Vagina (tissue), 2 donors: ENCODE data around the gene TBX10.

ENCODE experiments used
- POLR2A ChIP-seq, 2 donors: fragments of 450-650 bp; IDR thresholded peaks; one replicate each; pipeline ENCODE4 v1.6.1; 2017; ENCODE audit warnings: antibody characterized with exemption in 2 of 2, mild to moderate bottlenecking in 2 of 2, moderate library complexity in 2 of 2
- POLR2AphosphoS5 ChIP-seq, 2 donors: sonication (generic); formaldehyde crosslinking; IDR thresholded peaks; one replicate each; pipeline ENCODE4 v1.9.0; 2017; ENCODE audit warnings: antibody characterized with exemption in 2 of 2, mild to moderate bottlenecking in 2 of 2, low read depth in 1 of 2; ENCODE audit not compliant: insufficient read depth in 1 of 2
- TF ChIP-seq, protein P1 (sequence below), 3 experiments: fragments of 450-650 bp in 2 of 3; fragments of 200-600 bp in 1 of 3; sonication (generic) in 1 of 3; IDR thresholded peaks; one replicate each; pipeline ENCODE4 v1.5.1; 2017 to 2019; ENCODE audit warnings: antibody characterized with exemption in 3 of 3, mild to moderate bottlenecking in 2 of 3, moderate library complexity in 2 of 3

DNA sequence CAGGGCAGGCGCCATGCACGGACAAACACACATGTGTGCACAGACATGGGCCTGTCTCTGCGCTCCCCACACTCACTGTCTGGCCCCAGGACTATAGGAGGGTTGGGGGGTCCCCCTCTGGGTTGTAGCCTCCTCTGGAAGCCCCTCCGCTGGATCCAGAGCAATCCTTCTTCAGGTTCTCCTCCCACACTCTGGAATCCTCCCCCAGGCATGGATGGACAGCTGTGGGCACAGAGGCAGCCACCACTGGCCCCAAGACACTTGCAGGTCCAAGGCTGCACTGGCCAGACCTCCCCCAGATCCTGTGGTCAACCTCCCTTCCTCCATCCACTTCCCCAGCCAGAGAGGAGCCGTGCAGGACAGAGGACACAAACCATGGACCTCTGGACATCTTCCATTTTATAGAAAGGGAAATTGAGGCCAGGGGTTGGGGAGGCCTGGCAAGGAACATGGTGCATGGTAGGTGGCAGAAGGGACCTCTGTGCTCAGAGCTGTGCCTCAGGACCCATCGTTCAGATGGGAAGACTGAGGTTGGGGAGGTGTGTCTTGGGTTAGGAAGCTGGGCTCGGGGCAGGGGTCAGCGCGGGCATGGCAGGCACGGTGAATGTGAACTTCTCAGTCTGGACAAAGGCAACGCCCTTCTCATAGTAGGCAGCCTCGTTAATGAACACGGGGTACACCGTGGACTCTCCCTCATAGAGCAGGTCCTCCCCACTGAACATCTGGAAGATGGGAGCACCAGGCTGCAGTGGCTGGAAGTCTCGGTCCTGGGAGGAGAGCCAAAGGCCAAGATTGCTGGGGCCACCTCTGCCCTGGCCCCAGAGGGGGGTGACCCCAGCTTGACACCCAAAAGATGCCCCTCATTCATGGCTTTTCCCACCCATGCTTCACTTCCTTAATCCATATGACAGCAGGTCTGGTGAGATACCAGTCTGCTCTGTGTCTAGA, 2.9 kb upstream of the TBX10 start:
- TF ChIP-seq, protein P1, sequence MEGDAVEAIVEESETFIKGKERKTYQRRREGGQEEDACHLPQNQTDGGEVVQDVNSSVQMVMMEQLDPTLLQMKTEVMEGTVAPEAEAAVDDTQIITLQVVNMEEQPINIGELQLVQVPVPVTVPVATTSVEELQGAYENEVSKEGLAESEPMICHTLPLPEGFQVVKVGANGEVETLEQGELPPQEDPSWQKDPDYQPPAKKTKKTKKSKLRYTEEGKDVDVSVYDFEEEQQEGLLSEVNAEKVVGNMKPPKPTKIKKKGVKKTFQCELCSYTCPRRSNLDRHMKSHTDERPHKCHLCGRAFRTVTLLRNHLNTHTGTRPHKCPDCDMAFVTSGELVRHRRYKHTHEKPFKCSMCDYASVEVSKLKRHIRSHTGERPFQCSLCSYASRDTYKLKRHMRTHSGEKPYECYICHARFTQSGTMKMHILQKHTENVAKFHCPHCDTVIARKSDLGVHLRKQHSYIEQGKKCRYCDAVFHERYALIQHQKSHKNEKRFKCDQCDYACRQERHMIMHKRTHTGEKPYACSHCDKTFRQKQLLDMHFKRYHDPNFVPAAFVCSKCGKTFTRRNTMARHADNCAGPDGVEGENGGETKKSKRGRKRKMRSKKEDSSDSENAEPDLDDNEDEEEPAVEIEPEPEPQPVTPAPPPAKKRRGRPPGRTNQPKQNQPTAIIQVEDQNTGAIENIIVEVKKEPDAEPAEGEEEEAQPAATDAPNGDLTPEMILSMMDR (IDR thresholded peaks at IDR 0.05), result no peak
- no peak for TF ChIP-seq POLR2A (IDR thresholded peaks at IDR 0.05)
- no peak for TF ChIP-seq POLR2AphosphoS5 (IDR thresholded peaks at IDR 0.05; ENCODE audit: insufficient read depth in 1 of 2, low read depth in 1 of 2)
